HepG2 (cell line): ENCODE measurements around the gene DAPK1. TPM values are rescaled to one million over a fixed set of nuclear protein-coding genes. Genes with fewer than 3 reads are reported as not detected.

Source experiments
- ATAC-seq: fragments of 200-7000 bp; cut with Tn5 transposase; 3 replicates; pipeline ENCODE4 v1.9.1; 2020; ENCODE audit warnings: mild to moderate bottlenecking, moderate library complexity
- BruUV-seq: library from RNA; stranded (reverse); fragments of 400-500 nt; replicated peaks from 2 replicates; lab custom pipeline; 2021; lab: Mats Ljungman, UMichigan
- CTCF ChIA-PET: fragments of 300-600 bp; formaldehyde crosslinking; extraction: SDS; loops from one replicate; lab custom pipeline; 2021; ENCODE audit warnings: low total read pairs, inconsistent platforms, low intra/inter-chr PET ratio; lab: Yijun Ruan, JAX
- POLR2A ChIA-PET: fragments of 350-600 bp; sonication (Branson Sonifier 250); formaldehyde crosslinking; loops from one replicate; lab custom pipeline; 2020; ENCODE audit warnings: antibody characterized with exemption, inconsistent platforms; lab: Yijun Ruan, JAX
- DNase-seq: peaks from one replicate; pipeline ENCODE4 v3.0.0-alpha.2; 2015; ENCODE audit warnings: low spot score
- FAIRE-seq: peaks from 3 replicates; lab custom pipeline; 2011; peaks lifted over from hg19 to GRCh38; lab: Jason Lieb, UNC
- H2AFZ ChIP-seq: one replicate; pipeline ENCODE4 v1.6.1; 2011; ENCODE audit warnings: low read length, inconsistent platforms
- H3K27ac ChIP-seq: fragments of 300-600 bp; 3 replicates; pipeline ENCODE4 v1.8.0; 2011; ENCODE audit warnings: mixed run types, mild to moderate bottlenecking, mixed read lengths, low read length, inconsistent platforms; ENCODE audit not compliant: insufficient read depth; ENCODE audit errors: extremely low read length
- H3K27me3 ChIP-seq, 2 experiments: fragments of 200-600 bp in 1 of 2; 2 replicates in 1 of 2; 3 replicates in 1 of 2; pipeline versions ENCODE4 v1.6.0 to v1.8.0; 2011; ENCODE audit warnings: low read length in 2 of 2, mild to moderate bottlenecking in 2 of 2, moderate library complexity in 2 of 2, inconsistent platforms in 1 of 2; ENCODE audit not compliant: insufficient read depth in 2 of 2, control insufficient read depth in 1 of 2
- H3K36me3 ChIP-seq, 2 experiments: fragments of 200-600 bp in 1 of 2; replicated peaks in 1 of 2; 2 replicates in 1 of 2; 3 replicates in 1 of 2; pipeline versions ENCODE4 v1.5.1 to v1.8.0; 2011; ENCODE audit warnings: low read length in 2 of 2, inconsistent platforms in 1 of 2; ENCODE audit not compliant: insufficient read depth in 2 of 2, control insufficient read depth in 1 of 2
- H3K4me1 ChIP-seq: 2 replicates; pipeline ENCODE4 v1.5.1; 2012; ENCODE audit warnings: low read length, inconsistent platforms; ENCODE audit not compliant: insufficient read depth
- H3K4me2 ChIP-seq: 2 replicates; pipeline ENCODE4 v1.6.0; 2011; ENCODE audit warnings: low read depth, low read length, inconsistent platforms
- H3K4me3 ChIP-seq, 3 experiments: fragments of 200-600 bp in 1 of 3; sonication (generic), shearing (Covaris generic) in 1 of 3; replicated peaks in 1 of 3; 2 replicates each; pipeline ENCODE4 v1.5.1; 2011 to 2016; ENCODE audit warnings: low read length in 3 of 3, inconsistent platforms in 2 of 3, low read depth in 2 of 3, mild to moderate bottlenecking in 2 of 3, control low read depth in 1 of 3, mixed read lengths in 1 of 3; ENCODE audit not compliant: insufficient read depth in 1 of 3
- H3K79me2 ChIP-seq: one replicate; pipeline ENCODE4 v1.6.1; 2011; ENCODE audit warnings: low read length, inconsistent platforms; ENCODE audit not compliant: insufficient read depth
- H3K9ac ChIP-seq: 2 replicates; pipeline ENCODE4 v1.6.0; 2011; ENCODE audit warnings: mild to moderate bottlenecking, low read depth, low read length, inconsistent platforms; ENCODE audit not compliant: insufficient read depth
- H3K9me3 ChIP-seq: 2 replicates; pipeline ENCODE4 v1.5.1; 2012; ENCODE audit warnings: mild to moderate bottlenecking, low read length
- H4K20me1 ChIP-seq: 2 replicates; pipeline ENCODE4 v1.6.0; 2011; ENCODE audit warnings: inconsistent platforms, mild to moderate bottlenecking, low read length, moderate library complexity; ENCODE audit not compliant: insufficient read depth
- ARNTL ChIP-seq: sonication (generic); formaldehyde crosslinking; IDR thresholded peaks from 2 replicates; pipeline ENCODE4 v1.4.0; 2020; ENCODE audit warnings: mild to moderate bottlenecking, missing genetic modification reagents
- ATAD3A ChIP-seq: sonication (generic); formaldehyde crosslinking; IDR thresholded peaks from 2 replicates; pipeline ENCODE4 v1.4.0; 2020; ENCODE audit warnings: missing genetic modification reagents
- CREM ChIP-seq, 2 experiments: sonication (generic) in 1 of 2; formaldehyde crosslinking in 1 of 2; IDR thresholded peaks; 2 replicates each; pipeline versions ENCODE4 v1.4.0 to v1.6.1; 2016 to 2020; ENCODE audit warnings: antibody characterized with exemption in 1 of 2, mild to moderate bottlenecking in 1 of 2, missing genetic modification reagents in 1 of 2
- CSRNP1 ChIP-seq: sonication (generic); formaldehyde crosslinking; IDR thresholded peaks from 2 replicates; pipeline ENCODE4 v1.8.1; 2023; ENCODE audit warnings: mild to moderate bottlenecking, missing genetic modification reagents
- KMT2B ChIP-seq: IDR thresholded peaks from 2 replicates; pipeline ENCODE4 v1.6.1; 2016; ENCODE audit warnings: missing genetic modification reagents, missing compliant biosample characterization
- NCOA5 ChIP-seq: sonication (generic); formaldehyde crosslinking; IDR thresholded peaks from 2 replicates; pipeline ENCODE4 v1.4.0; 2020; ENCODE audit warnings: missing genetic modification reagents
- SATB2 ChIP-seq: sonication (generic); formaldehyde crosslinking; IDR thresholded peaks from 2 replicates; pipeline ENCODE4 v1.5.0; 2020; ENCODE audit warnings: missing genetic modification reagents
- SOX6 ChIP-seq, 2 experiments: fragments of 450-650 bp in 1 of 2; sonication (generic) in 1 of 2; formaldehyde crosslinking in 1 of 2; IDR thresholded peaks; 2 replicates each; pipeline versions ENCODE4 v1.4.0 to v1.6.1; 2017 to 2020; ENCODE audit warnings: antibody characterized with exemption in 1 of 2, mild to moderate bottlenecking in 1 of 2, missing genetic modification reagents in 1 of 2
- SSRP1 ChIP-seq: IDR thresholded peaks from 2 replicates; pipeline ENCODE4 v1.6.1; 2016; ENCODE audit warnings: control low read depth
- ZNF225 ChIP-seq: sonication (generic); formaldehyde crosslinking; IDR thresholded peaks from 2 replicates; pipeline ENCODE4 v1.4.0; 2020; ENCODE audit warnings: mild to moderate bottlenecking, missing genetic modification reagents
- ZNF576 ChIP-seq: sonication (generic); formaldehyde crosslinking; IDR thresholded peaks from 2 replicates; pipeline ENCODE4 v1.4.0; 2020; ENCODE audit warnings: mild to moderate bottlenecking, missing genetic modification reagents
- ZNF724P ChIP-seq: sonication (generic); formaldehyde crosslinking; IDR thresholded peaks from 2 replicates; pipeline ENCODE4 v1.8.0; 2022; ENCODE audit warnings: missing genetic modification reagents, borderline replicate concordance
- ZSCAN29 ChIP-seq: sonication (generic); formaldehyde crosslinking; conservative IDR thresholded peaks from 2 replicates; pipeline ENCODE4 v1.4.0; 2020; ENCODE audit warnings: mild to moderate bottlenecking, missing genetic modification reagents
- WGBS: methylation state at CpG from one replicate; pipeline ENCODE4 v1.1.6; 2017; ENCODE audit warnings: low lambda C conversion rate; 5-methylcytosine and 5-hydroxymethylcytosine counted together
- in situ Hi-C: cut with HindIII; loops from 2 replicates; pipeline ENCODE4 v1.10.0; 2017; ENCODE audit warnings: low pct_unique_long_range_greater_than_20kb; ENCODE audit not compliant: extremely low pct_ligation_motif_present
- intact Hi-C: fragments of 100-400 bp; cut with micrococcal nuclease; formaldehyde crosslinking; loops from one replicate; pipeline ENCODE4 v1.10.0; 2022; ENCODE audit not compliant: unreplicated experiment
- polyA plus RNA-seq, 8 experiments: library from polyadenylated mRNA; depleted of rRNA in 3 of 8; stranded (reverse) in 7 of 8; unstranded in 1 of 8; fragments of >200 nt; fragmentation: Illumina TruSeq in 4 of 8; extraction: Trizol in 4 of 8; gene quantifications; 2 replicates each; pipeline versions ENCODE4 v1.2.1 to v1.2.3, GENCODE V29; 2011 to 2016; ENCODE audit warnings: low read depth in 4 of 8, missing spikeins in 1 of 8, mixed read lengths in 1 of 8; ENCODE audit not compliant: insufficient read depth in 1 of 8
- total RNA-seq, 5 experiments: library from RNA; depleted of rRNA; stranded (reverse); fragments of >200 nt; fragmentation: Illumina TruSeq; extraction: Trizol; gene quantifications; 2 replicates each; pipeline ENCODE4 v1.2.3, GENCODE V29; 2016; ENCODE audit warnings: low read depth in 1 of 5
- TF ChIP-seq, protein P1 (sequence below): sonication (generic); formaldehyde crosslinking; IDR thresholded peaks from 2 replicates; pipeline ENCODE4 v1.4.0; 2020; ENCODE audit warnings: missing genetic modification reagents, borderline replicate concordance
- TF ChIP-seq, protein P2 (sequence below): sonication (generic); formaldehyde crosslinking; IDR thresholded peaks from 2 replicates; pipeline ENCODE4 v1.4.0; 2020; ENCODE audit warnings: missing genetic modification reagents; ENCODE audit errors: not compliant biosample characterization

The DAPK1 gene
- total and polyA plus RNA-seq, 2 of the 13 experiments (the other 11 are each of a cell fraction or from before 2014, with no cell fraction given), result 35.7 to 35.9 TPM

GRCh38 chr9:87577746-87578145 lies 80.1 kb downstream of the DAPK1 start:
- ChIA-PET POLR2A (interaction anchor here (1.0 to 5.4 kb wide), 2 partner anchors 7 to 10 kb away, joined by 3 to 26 read pairs; no protein-coding TSS in a partner anchor), CTCF (no interaction called here)
- Histone ChIP-seq H3K4me2 (no peak overlapping the region), H3K27ac (no peak overlapping the region), H3K79me2 (peaks cover 15% of the 10 kb centered on the region), H2AFZ (no peak overlapping the region), H3K4me1 (peaks cover 72% of the 10 kb centered on the region), H3K9me3 (no peaks in the 10 kb centered on the region), H4K20me1 (no peaks in the 10 kb centered on the region), H3K36me3 (0 out of 5 replicates have a peak, but pooled peaks cover 0 to 1% of the 10 kb centered on the region in 2 experiments), H3K9ac (no peak overlapping the region), H3K4me3 (no peak overlapping the region), H3K27me3 (no peaks in the 10 kb centered on the region)
- in situ Hi-C loops, result no loop called here
- DNase-seq (no peak), ATAC-seq (no peak), FAIRE-seq (no peak)
- no peak for TF ChIP-seq NCOA5 (CRISPR knock-in tag)
- no peak for TF ChIP-seq ZSCAN29 (CRISPR knock-in tag)
- no peak for TF ChIP-seq SOX6 (IDR thresholded peaks at IDR 0.05)
- TF ChIP-seq SOX6 (CRISPR knock-in tag; IDR thresholded peaks at IDR 0.05), result no peak
- TF ChIP-seq ARNTL, result no peak
- no peak for TF ChIP-seq KMT2B (CRISPR knock-in tag)
- TF ChIP-seq ZNF576 (CRISPR knock-in tag), result no peak
- TF ChIP-seq, protein P1, sequence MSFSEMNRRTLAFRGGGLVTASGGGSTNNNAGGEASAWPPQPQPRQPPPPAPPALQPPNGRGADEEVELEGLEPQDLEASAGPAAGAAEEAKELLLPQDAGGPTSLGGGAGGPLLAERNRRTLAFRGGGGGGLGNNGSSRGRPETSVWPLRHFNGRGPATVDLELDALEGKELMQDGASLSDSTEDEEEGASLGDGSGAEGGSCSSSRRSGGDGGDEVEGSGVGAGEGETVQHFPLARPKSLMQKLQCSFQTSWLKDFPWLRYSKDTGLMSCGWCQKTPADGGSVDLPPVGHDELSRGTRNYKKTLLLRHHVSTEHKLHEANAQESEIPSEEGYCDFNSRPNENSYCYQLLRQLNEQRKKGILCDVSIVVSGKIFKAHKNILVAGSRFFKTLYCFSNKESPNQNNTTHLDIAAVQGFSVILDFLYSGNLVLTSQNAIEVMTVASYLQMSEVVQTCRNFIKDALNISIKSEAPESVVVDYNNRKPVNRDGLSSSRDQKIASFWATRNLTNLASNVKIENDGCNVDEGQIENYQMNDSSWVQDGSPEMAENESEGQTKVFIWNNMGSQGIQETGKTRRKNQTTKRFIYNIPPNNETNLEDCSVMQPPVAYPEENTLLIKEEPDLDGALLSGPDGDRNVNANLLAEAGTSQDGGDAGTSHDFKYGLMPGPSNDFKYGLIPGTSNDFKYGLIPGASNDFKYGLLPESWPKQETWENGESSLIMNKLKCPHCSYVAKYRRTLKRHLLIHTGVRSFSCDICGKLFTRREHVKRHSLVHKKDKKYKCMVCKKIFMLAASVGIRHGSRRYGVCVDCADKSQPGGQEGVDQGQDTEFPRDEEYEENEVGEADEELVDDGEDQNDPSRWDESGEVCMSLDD, result no peak
- no peak for TF ChIP-seq ZNF724P (CRISPR knock-in tag)
- TF ChIP-seq CSRNP1 (CRISPR knock-in tag), result no peak
- TF ChIP-seq CREM (IDR thresholded peaks at IDR 0.05), result no peak
- TF ChIP-seq CREM (CRISPR knock-in tag; IDR thresholded peaks at IDR 0.05), result no peak
- TF ChIP-seq ZNF225, result no peak
- no peak for TF ChIP-seq ATAD3A (CRISPR knock-in tag)
- no peak for TF ChIP-seq SATB2 (CRISPR knock-in tag)
- no peak for TF ChIP-seq SSRP1
- TF ChIP-seq, protein P2, sequence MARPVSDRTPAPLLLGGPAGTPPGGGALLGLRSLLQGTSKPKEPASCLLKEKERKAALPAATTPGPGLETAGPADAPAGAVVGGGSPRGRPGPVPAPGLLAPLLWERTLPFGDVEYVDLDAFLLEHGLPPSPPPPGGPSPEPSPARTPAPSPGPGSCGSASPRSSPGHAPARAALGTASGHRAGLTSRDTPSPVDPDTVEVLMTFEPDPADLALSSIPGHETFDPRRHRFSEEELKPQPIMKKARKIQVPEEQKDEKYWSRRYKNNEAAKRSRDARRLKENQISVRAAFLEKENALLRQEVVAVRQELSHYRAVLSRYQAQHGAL (CRISPR knock-in tag), result no peak
- 88% methylated on average over 7 of the region's 7 CpGs for WGBS
- intact Hi-C loops, result no loop called here
- no TSS peak for BruUV-seq
